ENCODE data around the gene PDE3A.

The PDE3A gene

GRCh38 chr12:20578142-20578541 lies 209.8 kb downstream of the PDE3A start:
- TF ChIP-seq CTCF (IDR thresholded peaks at IDR 0.05; ENCODE audit: low read depth, low read length, missing control alignments): no peak
- in situ Hi-C loops (cut with HindIII; ENCODE audit: low sequenced_read_pairs): no loop called here

GRCh38 chr12:20585055-20585625 lies 216.8 kb downstream of the PDE3A start:
- no peak for DNase-seq (ENCODE audit: low read depth)
- no peak overlapping the region for H3K4me3 ChIP-seq (ENCODE audit: low read depth, low read length)
- no peak for TF ChIP-seq CTCF (IDR thresholded peaks at IDR 0.05; ENCODE audit: low read depth, low read length, missing control alignments)
- in situ Hi-C loops (cut with HindIII; ENCODE audit: low sequenced_read_pairs): no loop called here

More at GRCh38 chr12:20578142-20578541, 209.8 kb downstream of the PDE3A start:
- H3K4me3 ChIP-seq (ENCODE audit: low read depth, low read length): no peak overlapping the region
- no peak for DNase-seq (ENCODE audit: low read depth)

GRCh38 chr12:20585913-20586312 lies 217.6 kb downstream of the PDE3A start:
- no peak for DNase-seq (ENCODE audit: low read depth)
- in situ Hi-C loops (cut with HindIII; ENCODE audit: low sequenced_read_pairs): no loop called here
- no peak for TF ChIP-seq CTCF (IDR thresholded peaks at IDR 0.05; ENCODE audit: low read depth, low read length, missing control alignments)
- H3K4me3 ChIP-seq (ENCODE audit: low read depth, low read length): no peak overlapping the region

- in situ Hi-C loops (cut with HindIII; ENCODE audit: low sequenced_read_pairs): no loop called here
- no peak for TF ChIP-seq CTCF (IDR thresholded peaks at IDR 0.05; ENCODE audit: low read depth, low read length, missing control alignments)
- H3K4me3 ChIP-seq (ENCODE audit: low read depth, low read length): no peak overlapping the region
- DNase-seq (ENCODE audit: low read depth): no peak
Observed at GRCh38 chr12:20588042-20588441, 219.7 kb downstream of the PDE3A start.

GRCh38 chr12:20590570-20590969 lies 222.2 kb downstream of the PDE3A start:
- in situ Hi-C loops (cut with HindIII; ENCODE audit: low sequenced_read_pairs): no loop called here
- H3K4me3 ChIP-seq (ENCODE audit: low read depth, low read length): no peak overlapping the region
- no peak for TF ChIP-seq CTCF (IDR thresholded peaks at IDR 0.05; ENCODE audit: low read depth, low read length, missing control alignments)
- no peak for DNase-seq (ENCODE audit: low read depth)

GRCh38 chr12:20592556-20592955 lies 224.2 kb downstream of the PDE3A start:
- no peak for DNase-seq (ENCODE audit: low read depth)
- in situ Hi-C loops (cut with HindIII; ENCODE audit: low sequenced_read_pairs): no loop called here
- no peak overlapping the region for H3K4me3 ChIP-seq (ENCODE audit: low read depth, low read length)
- TF ChIP-seq CTCF (IDR thresholded peaks at IDR 0.05; ENCODE audit: low read depth, low read length, missing control alignments): no peak

Measured in astrocyte of the cerebellum (primary cell).